H9 (cell line): ENCODE measurements around the gene RFC4. TPM values are rescaled to one million over a fixed set of nuclear protein-coding genes. Genes with fewer than 3 reads are reported as not detected.

Experiments used
- DNase-seq: peaks from one replicate; pipeline ENCODE4 v3.0.0-alpha.2; 2017
- H2AFZ ChIP-seq: one replicate; pipeline ENCODE4 v1.6.1; 2013; ENCODE audit warnings: mild to moderate bottlenecking, low read length, control low read depth, moderate library complexity
- H2AK5ac ChIP-seq: 2 replicates; pipeline ENCODE4 v1.6.1; 2013; ENCODE audit warnings: low read length, control low read depth, mixed read lengths; ENCODE audit not compliant: insufficient read length
- H2BK120ac ChIP-seq: one replicate; pipeline ENCODE4 v1.6.1; 2013; ENCODE audit warnings: low read depth, mild to moderate bottlenecking, low read length, control low read depth, inconsistent platforms; ENCODE audit not compliant: poor library complexity, severe bottlenecking
- H2BK12ac ChIP-seq: 2 replicates; pipeline ENCODE4 v1.6.1; 2013; ENCODE audit warnings: low read length, control low read depth, mixed read lengths, low read depth; ENCODE audit not compliant: insufficient read length
- H2BK15ac ChIP-seq: 2 replicates; pipeline ENCODE4 v1.6.1; 2013; ENCODE audit warnings: low read depth, low read length, control low read depth
- H2BK20ac ChIP-seq: one replicate; pipeline ENCODE4 v1.6.1; 2013; ENCODE audit warnings: low read depth, mild to moderate bottlenecking, low read length, control low read depth, inconsistent platforms; ENCODE audit not compliant: poor library complexity, severe bottlenecking
- H2BK5ac ChIP-seq: 2 replicates; pipeline ENCODE4 v1.6.1; 2013; ENCODE audit warnings: low read length, control low read depth, mixed read lengths; ENCODE audit not compliant: insufficient read length
- H3K14ac ChIP-seq: 2 replicates; pipeline ENCODE4 v1.6.1; 2013; ENCODE audit warnings: low read length, control low read depth; ENCODE audit not compliant: insufficient read depth
- H3K18ac ChIP-seq: 2 replicates; pipeline ENCODE4 v1.6.1; 2013; ENCODE audit warnings: low read depth, mild to moderate bottlenecking, mixed read lengths, low read length, control low read depth; ENCODE audit not compliant: insufficient read length
- H3K23ac ChIP-seq: 2 replicates; pipeline ENCODE4 v1.6.1; 2013; ENCODE audit warnings: low read length, control low read depth, mixed read lengths, low read depth; ENCODE audit not compliant: insufficient read length
- H3K23me2 ChIP-seq: 2 replicates; pipeline ENCODE4 v1.6.1; 2013; ENCODE audit warnings: low read depth, mild to moderate bottlenecking, mixed read lengths, low read length, control low read depth; ENCODE audit not compliant: insufficient read length, poor library complexity, severe bottlenecking
- H3K27ac ChIP-seq: 2 replicates; pipeline ENCODE4 v1.5.1; 2013; ENCODE audit warnings: low read length, control low read depth, mixed read lengths, low read depth; ENCODE audit not compliant: insufficient read length
- H3K27me3 ChIP-seq: 2 replicates; pipeline ENCODE4 v1.6.1; 2013; ENCODE audit warnings: low read length, control low read depth, inconsistent platforms; ENCODE audit not compliant: insufficient read depth
- H3K4ac ChIP-seq: 2 replicates; pipeline ENCODE4 v1.6.1; 2013; ENCODE audit warnings: low read depth, mild to moderate bottlenecking, control low read depth, inconsistent platforms, low read length, moderate library complexity
- H3K4me1 ChIP-seq: 2 replicates; pipeline ENCODE4 v1.6.1; 2013; ENCODE audit warnings: low read length, control low read depth, inconsistent platforms; ENCODE audit not compliant: insufficient read depth
- H3K4me2 ChIP-seq: 2 replicates; pipeline ENCODE4 v1.6.1; 2013; ENCODE audit warnings: low read length, control low read depth, mixed read lengths; ENCODE audit not compliant: insufficient read length, insufficient read depth
- H3K56ac ChIP-seq: 2 replicates; pipeline ENCODE4 v1.6.1; 2013; ENCODE audit warnings: low read depth, mild to moderate bottlenecking, mixed read lengths, low read length, control low read depth; ENCODE audit not compliant: insufficient read length
- H3K79me1 ChIP-seq: 2 replicates; pipeline ENCODE4 v1.6.1; 2013; ENCODE audit warnings: low read depth, mild to moderate bottlenecking, moderate library complexity, low read length, control low read depth, inconsistent platforms; ENCODE audit not compliant: insufficient read depth, poor library complexity, severe bottlenecking
- H3K79me2 ChIP-seq: 2 replicates; pipeline ENCODE4 v1.6.1; 2013; ENCODE audit warnings: low read length, control low read depth, inconsistent platforms; ENCODE audit not compliant: insufficient read depth
- H3K9ac ChIP-seq: 2 replicates; pipeline ENCODE4 v1.6.1; 2013; ENCODE audit warnings: low read length, control low read depth, mixed read lengths; ENCODE audit not compliant: insufficient read length; ENCODE audit errors: extremely low read depth
- H3K9me3 ChIP-seq: one replicate; pipeline ENCODE4 v1.6.1; 2013; ENCODE audit warnings: low read depth, low read length, inconsistent platforms; ENCODE audit not compliant: control insufficient read depth
- H3T11ph ChIP-seq: one replicate; pipeline ENCODE4 v1.6.1; 2013; ENCODE audit warnings: mild to moderate bottlenecking, low read length, control low read depth, inconsistent platforms
- H4K20me1 ChIP-seq: one replicate; pipeline ENCODE4 v1.6.1; 2013; ENCODE audit not compliant: control insufficient read depth, insufficient read length, insufficient read depth
- H4K5ac ChIP-seq: 2 replicates; pipeline ENCODE4 v1.6.1; 2013; ENCODE audit warnings: low read depth, mild to moderate bottlenecking, mixed read lengths, low read length, control low read depth; ENCODE audit not compliant: insufficient read length
- H4K8ac ChIP-seq: replicated peaks from 2 replicates; pipeline ENCODE4 v1.6.1; 2013; ENCODE audit warnings: low read length, control low read depth, mixed read lengths, low read depth; ENCODE audit not compliant: insufficient read length
- H4K91ac ChIP-seq: 2 replicates; pipeline ENCODE4 v1.6.1; 2013; ENCODE audit warnings: low read depth, mild to moderate bottlenecking, moderate library complexity, mixed read lengths, low read length, control low read depth; ENCODE audit not compliant: insufficient read length
- H3K27ac Mint-ChIP-seq, 3 experiments: 2 replicates in 2 of 3; 3 replicates in 1 of 3; pipeline ENCODE4 v1.8.0; 2020 to 2021; ENCODE audit warnings: mixed read lengths in 3 of 3, mild to moderate bottlenecking in 1 of 3, moderate library complexity in 1 of 3
- H3K27me3 Mint-ChIP-seq: 2 replicates; pipeline ENCODE4 v1.8.0; 2021; ENCODE audit warnings: low read depth, mild to moderate bottlenecking, moderate library complexity, mixed read lengths
- H3K36me3 Mint-ChIP-seq, 3 experiments: 2 replicates in 2 of 3; 3 replicates in 1 of 3; pipeline ENCODE4 v1.8.0; 2020 to 2021; ENCODE audit warnings: low read depth in 3 of 3, mixed read lengths in 3 of 3; ENCODE audit not compliant: insufficient read depth in 1 of 3
- H3K4me1 Mint-ChIP-seq, 2 experiments: 2 replicates each; pipeline ENCODE4 v1.8.0; 2020; ENCODE audit warnings: mixed read lengths in 2 of 2
- H3K4me3 Mint-ChIP-seq, 2 experiments: 2 replicates in 1 of 2; 3 replicates in 1 of 2; pipeline ENCODE4 v1.8.0; 2020 to 2021; ENCODE audit warnings: mild to moderate bottlenecking in 2 of 2, mixed read lengths in 2 of 2, moderate library complexity in 1 of 2
- H3K9me3 Mint-ChIP-seq, 2 experiments: 2 replicates in 1 of 2; 3 replicates in 1 of 2; pipeline ENCODE4 v1.8.0; 2020; ENCODE audit warnings: mild to moderate bottlenecking in 2 of 2, mixed read lengths in 2 of 2, moderate library complexity in 1 of 2
- WGBS: extraction: QIAGEN DNeasy Blood & Tissue Kit; methylation state at CpG from one replicate; pipeline ENCODE4 v1.1.7; 2013; ENCODE audit warnings: missing lambda C conversion rate, low lambda C conversion rate, mixed read lengths; ENCODE audit not compliant: insufficient read length; ENCODE audit errors: extremely low coverage; 5-methylcytosine and 5-hydroxymethylcytosine counted together
- total RNA-seq: library from RNA; stranded (reverse); gene quantifications from 2 replicates; pipeline ENCODE4 v1.2.1, GENCODE V29; 2021
- TF ChIP-seq, protein P1 (sequence below): fragments of 200-600 bp; sonication (generic); conservative IDR thresholded peaks from 3 replicates; pipeline ENCODE4 v1.8.0; 2021; ENCODE audit warnings: antibody characterized with exemption, mild to moderate bottlenecking

The RFC4 gene
- total RNA-seq, 1 experiment from 2014 or later: 108 TPM

DNA sequence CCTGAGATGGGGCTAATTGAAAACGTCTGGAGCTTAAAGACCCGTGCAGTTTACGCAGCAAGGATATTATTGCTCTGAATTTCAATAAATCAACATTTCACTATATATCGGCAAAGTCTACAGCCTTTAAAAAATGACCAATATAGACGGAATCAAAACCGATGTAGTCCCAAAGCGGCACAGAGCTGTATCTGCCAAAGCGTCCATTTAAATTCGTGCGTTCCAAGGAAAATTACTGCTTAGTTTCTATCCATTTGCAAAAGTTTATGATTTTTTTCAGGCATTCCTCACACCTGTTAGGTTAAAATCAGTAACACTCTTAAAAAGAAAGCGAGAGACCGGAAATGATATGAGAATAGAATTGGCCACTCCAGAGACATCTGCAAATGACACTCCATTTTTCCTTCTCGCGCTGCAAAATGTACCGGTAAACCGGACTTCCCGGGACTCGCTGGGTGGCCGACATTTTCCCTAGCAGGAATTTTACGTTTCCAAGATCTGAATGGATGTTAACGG is 23.7 kb downstream of the RFC4 start:
- Histone ChIP-seq H4K8ac (no peak overlapping the region), H2BK20ac (no peak overlapping the region), H3K23me2 (peaks cover 6% of the 10 kb centered on the region), H2BK15ac (no peak overlapping the region), H3K27me3 (no peaks in the 10 kb centered on the region), H3K56ac (no peak overlapping the region), H3K4ac (no peak overlapping the region), H3K18ac (no peak overlapping the region), H3K23ac (no peak overlapping the region), H3K27ac (no peak overlapping the region), H2BK120ac (no peak overlapping the region), H3K79me2 (peaks cover 20% of the 10 kb centered on the region; the same call in 1 of the 2 replicates), H2BK12ac (no peak overlapping the region), H4K91ac (no peak overlapping the region), H4K20me1 (no peaks in the 10 kb centered on the region), H3K79me1 (no peaks in the 10 kb centered on the region), H4K5ac (no peak overlapping the region), H2AK5ac (no peak overlapping the region), H3K9me3 (no peaks in the 10 kb centered on the region), H3K4me2 (peak overlapping the region; percentile 93), H3K4me1 (no peaks in the 10 kb centered on the region), H3T11ph (no peak overlapping the region), H3K9ac (peak overlapping the region; percentile 41), H3K14ac (no peak overlapping the region), H2AFZ (no peak overlapping the region), H2BK5ac (no peak overlapping the region)
- Mint-ChIP-seq H3K4me3 (peak overlapping the region; percentile 99), H3K27me3 (peaks cover 10% of the 10 kb centered on the region), H3K9me3 (peaks cover 11% of the 10 kb centered on the region in 2 experiments), H3K36me3 (peaks cover 39 to 44% (median 42%) of the 10 kb centered on the region in 3 experiments), H3K4me1 (peaks cover 19 to 29% of the 10 kb centered on the region in 2 experiments), H3K27ac (peak overlapping the region; percentile 80 to 95 (median 87); a peak in 6 of 7 replicates)
- no CpG with 5 or more reads among the region's 21 CpGs for WGBS
- TF ChIP-seq, protein P1, sequence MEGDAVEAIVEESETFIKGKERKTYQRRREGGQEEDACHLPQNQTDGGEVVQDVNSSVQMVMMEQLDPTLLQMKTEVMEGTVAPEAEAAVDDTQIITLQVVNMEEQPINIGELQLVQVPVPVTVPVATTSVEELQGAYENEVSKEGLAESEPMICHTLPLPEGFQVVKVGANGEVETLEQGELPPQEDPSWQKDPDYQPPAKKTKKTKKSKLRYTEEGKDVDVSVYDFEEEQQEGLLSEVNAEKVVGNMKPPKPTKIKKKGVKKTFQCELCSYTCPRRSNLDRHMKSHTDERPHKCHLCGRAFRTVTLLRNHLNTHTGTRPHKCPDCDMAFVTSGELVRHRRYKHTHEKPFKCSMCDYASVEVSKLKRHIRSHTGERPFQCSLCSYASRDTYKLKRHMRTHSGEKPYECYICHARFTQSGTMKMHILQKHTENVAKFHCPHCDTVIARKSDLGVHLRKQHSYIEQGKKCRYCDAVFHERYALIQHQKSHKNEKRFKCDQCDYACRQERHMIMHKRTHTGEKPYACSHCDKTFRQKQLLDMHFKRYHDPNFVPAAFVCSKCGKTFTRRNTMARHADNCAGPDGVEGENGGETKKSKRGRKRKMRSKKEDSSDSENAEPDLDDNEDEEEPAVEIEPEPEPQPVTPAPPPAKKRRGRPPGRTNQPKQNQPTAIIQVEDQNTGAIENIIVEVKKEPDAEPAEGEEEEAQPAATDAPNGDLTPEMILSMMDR: no peak
- DNase-seq: no peak
